GM23338 (cell line): ENCODE results near the gene KLHL21. TPM values are rescaled to one million over a fixed set of nuclear protein-coding genes. Genes with fewer than 3 reads are reported as not detected.

Source experiments
- ATAC-seq: fragments of 200-7000 bp; cut with Tn5 transposase; 3 replicates; pipeline ENCODE4 v1.9.1; 2020
- DNase-seq: peaks from one replicate; pipeline ENCODE4 v3.0.0-alpha.2; 2015; ENCODE audit warnings: low spot score
- H2AFZ ChIP-seq: fragments of 200-600 bp; sonication (generic); 2 replicates; pipeline ENCODE4 v1.8.0; 2016; ENCODE audit warnings: antibody characterized with exemption, mild to moderate bottlenecking, moderate library complexity
- H3F3A ChIP-seq: fragments of 200-600 bp; sonication (generic); replicated peaks from 2 replicates; pipeline ENCODE4 v1.8.0; 2017; ENCODE audit warnings: antibody characterized with exemption, mixed run types, low read depth
- H3K27ac ChIP-seq: fragments of 200-600 bp; sonication (generic); 2 replicates; pipeline ENCODE4 v1.6.1; 2016; ENCODE audit warnings: low read depth
- H3K27me3 ChIP-seq: fragments of 200-600 bp; sonication (generic); 2 replicates; pipeline ENCODE4 v1.8.0; 2016; ENCODE audit warnings: mild to moderate bottlenecking, mixed run types, moderate library complexity; ENCODE audit not compliant: insufficient read depth
- H3K36me3 ChIP-seq: fragments of 200-600 bp; sonication (generic); 2 replicates; pipeline ENCODE4 v1.8.0; 2016; ENCODE audit warnings: mild to moderate bottlenecking; ENCODE audit not compliant: insufficient read depth
- H3K4me1 ChIP-seq: fragments of 200-600 bp; sonication (generic); 2 replicates; pipeline ENCODE4 v1.8.0; 2016; ENCODE audit warnings: mild to moderate bottlenecking, moderate library complexity; ENCODE audit not compliant: insufficient read depth
- H3K4me2 ChIP-seq: fragments of 200-600 bp; sonication (generic); 2 replicates; pipeline ENCODE4 v1.7.1; 2017; ENCODE audit warnings: mixed run types
- H3K4me3 ChIP-seq: fragments of 200-600 bp; sonication (generic); 2 replicates; pipeline ENCODE4 v1.6.1; 2016; ENCODE audit warnings: mixed run types
- H3K79me2 ChIP-seq: fragments of 200-600 bp; sonication (generic); replicated peaks from 2 replicates; pipeline ENCODE4 v1.8.0; 2017; ENCODE audit warnings: mild to moderate bottlenecking; ENCODE audit not compliant: insufficient read depth
- H3K9me2 ChIP-seq: fragments of 200-600 bp; sonication (generic); 2 replicates; pipeline ENCODE4 v1.8.0; 2017; ENCODE audit not compliant: insufficient read depth
- H4K20me1 ChIP-seq: fragments of 200-600 bp; sonication (generic); replicated peaks from 2 replicates; pipeline ENCODE4 v1.8.0; 2017; ENCODE audit warnings: mild to moderate bottlenecking; ENCODE audit not compliant: insufficient read depth
- H3K27ac Mint-ChIP-seq: 2 replicates; pipeline ENCODE4 v1.8.0; 2020; ENCODE audit warnings: inconsistent platforms, mild to moderate bottlenecking, moderate library complexity, mixed read lengths
- H3K27me3 Mint-ChIP-seq: 3 replicates; pipeline ENCODE4 v1.8.0; 2022; ENCODE audit warnings: low read depth, mild to moderate bottlenecking, moderate library complexity, mixed read lengths, inconsistent platforms; ENCODE audit not compliant: insufficient read depth, poor library complexity
- H3K36me3 Mint-ChIP-seq: 3 replicates; pipeline ENCODE4 v1.8.0; 2021; ENCODE audit warnings: low read depth, mild to moderate bottlenecking, inconsistent platforms, moderate library complexity, mixed read lengths
- H3K4me1 Mint-ChIP-seq: 3 replicates; pipeline ENCODE4 v1.8.0; 2020; ENCODE audit warnings: mild to moderate bottlenecking, inconsistent platforms, mixed read lengths
- H3K4me3 Mint-ChIP-seq: 3 replicates; pipeline ENCODE4 v1.8.0; 2021; ENCODE audit warnings: moderate library complexity, mild to moderate bottlenecking, inconsistent platforms, mixed read lengths
- H3K9me3 Mint-ChIP-seq: 3 replicates; pipeline ENCODE4 v1.8.0; 2020; ENCODE audit warnings: moderate library complexity, mild to moderate bottlenecking, inconsistent platforms, mixed read lengths
- EZH2 ChIP-seq: fragments of 200-600 bp; sonication (generic); IDR thresholded peaks from one replicate; pipeline ENCODE4 v1.8.0; 2017; ENCODE audit warnings: antibody characterized with exemption, mild to moderate bottlenecking, low read depth; ENCODE audit not compliant: unreplicated experiment
- NANOG ChIP-seq: IDR thresholded peaks from 2 replicates; pipeline ENCODE4 v1.6.1; 2016; ENCODE audit warnings: antibody characterized with exemption, borderline replicate concordance
- POLR2AphosphoS5 ChIP-seq: IDR thresholded peaks from 2 replicates; pipeline ENCODE4 v1.6.1; 2016; ENCODE audit warnings: antibody characterized with exemption, low read depth
- polyA plus RNA-seq: library from polyadenylated mRNA; unstranded; fragments of >200 nt; fragmentation: Nextera tagmentation; extraction: Ambion mirVana; gene quantifications from 2 replicates; pipeline ENCODE4 v1.2.1, GENCODE V29; 2016
- total RNA-seq: library from RNA; depleted of rRNA; stranded (reverse); fragments of >200 nt; shearing (Covaris generic); gene quantifications from 2 replicates; pipeline ENCODE4 v1.2.3, GENCODE V29; 2014
- TF ChIP-seq, protein P1 (sequence below), 2 experiments: fragments of 200-600 bp in 1 of 2; sonication (generic) in 1 of 2; conservative IDR thresholded peaks; 2 replicates each; pipeline versions ENCODE4 v1.5.1 to v1.6.1; 2016 to 2017; ENCODE audit warnings: antibody characterized with exemption in 2 of 2, low read depth in 2 of 2, mild to moderate bottlenecking in 2 of 2, moderate library complexity in 1 of 2
- TF ChIP-seq, protein P2 (sequence below): IDR thresholded peaks from one replicate; pipeline ENCODE4 v1.6.1; 2018; ENCODE audit warnings: antibody characterized with exemption; ENCODE audit not compliant: unreplicated experiment
- TF ChIP-seq, protein P3 (sequence below): fragments of 250-450 bp; sonication (Bioruptor Pico); IDR thresholded peaks from 2 replicates; pipeline ENCODE4 v1.5.0; 2020; ENCODE audit warnings: mild to moderate bottlenecking, moderate library complexity

Gene KLHL21
- total and polyA plus RNA-seq, 2 experiments from 2014 or later = 7.3 to 35.9 TPM

DNA sequence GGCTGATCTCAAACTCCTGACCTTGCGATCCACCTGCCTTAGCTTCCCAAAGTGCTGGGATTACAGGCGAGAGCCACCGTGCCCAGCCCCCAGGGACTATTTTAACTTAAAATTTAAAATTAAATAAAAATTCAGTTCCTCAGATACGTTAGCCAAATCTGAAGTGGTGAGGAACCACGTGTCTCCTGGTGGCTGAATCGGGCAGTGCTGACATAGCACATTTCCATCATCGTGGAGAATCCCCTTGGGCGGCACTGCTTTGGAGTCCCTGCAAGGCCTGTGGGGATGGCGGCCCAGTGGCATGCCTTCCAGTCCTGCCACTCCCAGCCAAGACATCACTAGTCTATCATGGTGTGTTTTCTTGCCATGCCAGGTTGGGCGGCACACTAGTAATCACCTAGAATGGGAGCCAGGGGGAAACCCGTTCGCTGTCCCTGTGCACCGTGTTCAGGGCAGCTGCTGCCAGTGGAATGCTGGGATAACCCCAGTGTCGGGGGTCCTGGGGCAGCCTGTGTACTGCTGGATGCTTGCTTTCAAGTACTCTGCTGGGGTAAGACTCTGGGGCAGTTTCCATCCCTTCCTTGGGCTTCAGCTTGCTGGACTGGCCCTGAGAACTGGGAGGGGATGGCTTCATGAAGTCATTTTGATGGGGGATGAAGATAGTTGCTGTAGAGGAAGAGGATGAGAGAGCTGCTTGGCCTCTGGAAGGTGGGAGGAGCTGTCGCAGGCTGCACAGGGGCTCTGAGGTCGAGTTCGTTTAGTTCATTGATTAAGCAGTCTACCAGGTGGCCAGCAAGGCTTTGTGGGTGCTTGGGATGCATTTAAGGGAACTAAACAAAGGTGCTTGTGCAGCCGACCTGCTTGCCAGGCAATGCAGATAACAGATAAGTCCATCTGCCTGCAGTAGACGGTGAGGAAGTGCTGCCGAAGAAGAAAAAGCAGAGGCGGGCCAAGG is 18.3 kb downstream of the KLHL21 start:
- Histone ChIP-seq H3K4me3 (no peak overlapping the region), H3K27ac (no peak overlapping the region), H3K27me3 (no peaks in the 10 kb centered on the region), H3K4me2 (no peak overlapping the region), H3K36me3 (no peaks in the 10 kb centered on the region), H3K4me1 (peaks cover 8% of the 10 kb centered on the region; the same call in 1 of the 2 replicates), H4K20me1 (peaks cover 5% of the 10 kb centered on the region; the same call in 1 of the 2 replicates), H2AFZ (no peak overlapping the region), H3F3A (peaks cover 3% of the 10 kb centered on the region; the same call in 1 of the 2 replicates), H3K9me2 (no peaks in the 10 kb centered on the region), H3K79me2 (peaks cover 16% of the 10 kb centered on the region)
- DNase-seq = peak; percentile 69
- Mint-ChIP-seq H3K9me3 (no peaks in the 10 kb centered on the region), H3K4me1 (peaks cover 13% of the 10 kb centered on the region), H3K27ac (peak overlapping the region; percentile 41; the same call in 1 of the 2 replicates), H3K4me3 (no peak overlapping the region; the same call in 2 of the 3 replicates), H3K36me3 (peaks cover 10% of the 10 kb centered on the region; the same call in 2 of the 3 replicates), H3K27me3 (peaks cover 14% of the 10 kb centered on the region)
- TF ChIP-seq, protein P1, sequence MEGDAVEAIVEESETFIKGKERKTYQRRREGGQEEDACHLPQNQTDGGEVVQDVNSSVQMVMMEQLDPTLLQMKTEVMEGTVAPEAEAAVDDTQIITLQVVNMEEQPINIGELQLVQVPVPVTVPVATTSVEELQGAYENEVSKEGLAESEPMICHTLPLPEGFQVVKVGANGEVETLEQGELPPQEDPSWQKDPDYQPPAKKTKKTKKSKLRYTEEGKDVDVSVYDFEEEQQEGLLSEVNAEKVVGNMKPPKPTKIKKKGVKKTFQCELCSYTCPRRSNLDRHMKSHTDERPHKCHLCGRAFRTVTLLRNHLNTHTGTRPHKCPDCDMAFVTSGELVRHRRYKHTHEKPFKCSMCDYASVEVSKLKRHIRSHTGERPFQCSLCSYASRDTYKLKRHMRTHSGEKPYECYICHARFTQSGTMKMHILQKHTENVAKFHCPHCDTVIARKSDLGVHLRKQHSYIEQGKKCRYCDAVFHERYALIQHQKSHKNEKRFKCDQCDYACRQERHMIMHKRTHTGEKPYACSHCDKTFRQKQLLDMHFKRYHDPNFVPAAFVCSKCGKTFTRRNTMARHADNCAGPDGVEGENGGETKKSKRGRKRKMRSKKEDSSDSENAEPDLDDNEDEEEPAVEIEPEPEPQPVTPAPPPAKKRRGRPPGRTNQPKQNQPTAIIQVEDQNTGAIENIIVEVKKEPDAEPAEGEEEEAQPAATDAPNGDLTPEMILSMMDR (conservative IDR thresholded peaks at IDR 0.05; ENCODE audit: low read depth in 2 of 2) = peak in 1 of 2 experiments; percentile 20; a peak in 1 of 4 replicates
- TF ChIP-seq, protein P2, sequence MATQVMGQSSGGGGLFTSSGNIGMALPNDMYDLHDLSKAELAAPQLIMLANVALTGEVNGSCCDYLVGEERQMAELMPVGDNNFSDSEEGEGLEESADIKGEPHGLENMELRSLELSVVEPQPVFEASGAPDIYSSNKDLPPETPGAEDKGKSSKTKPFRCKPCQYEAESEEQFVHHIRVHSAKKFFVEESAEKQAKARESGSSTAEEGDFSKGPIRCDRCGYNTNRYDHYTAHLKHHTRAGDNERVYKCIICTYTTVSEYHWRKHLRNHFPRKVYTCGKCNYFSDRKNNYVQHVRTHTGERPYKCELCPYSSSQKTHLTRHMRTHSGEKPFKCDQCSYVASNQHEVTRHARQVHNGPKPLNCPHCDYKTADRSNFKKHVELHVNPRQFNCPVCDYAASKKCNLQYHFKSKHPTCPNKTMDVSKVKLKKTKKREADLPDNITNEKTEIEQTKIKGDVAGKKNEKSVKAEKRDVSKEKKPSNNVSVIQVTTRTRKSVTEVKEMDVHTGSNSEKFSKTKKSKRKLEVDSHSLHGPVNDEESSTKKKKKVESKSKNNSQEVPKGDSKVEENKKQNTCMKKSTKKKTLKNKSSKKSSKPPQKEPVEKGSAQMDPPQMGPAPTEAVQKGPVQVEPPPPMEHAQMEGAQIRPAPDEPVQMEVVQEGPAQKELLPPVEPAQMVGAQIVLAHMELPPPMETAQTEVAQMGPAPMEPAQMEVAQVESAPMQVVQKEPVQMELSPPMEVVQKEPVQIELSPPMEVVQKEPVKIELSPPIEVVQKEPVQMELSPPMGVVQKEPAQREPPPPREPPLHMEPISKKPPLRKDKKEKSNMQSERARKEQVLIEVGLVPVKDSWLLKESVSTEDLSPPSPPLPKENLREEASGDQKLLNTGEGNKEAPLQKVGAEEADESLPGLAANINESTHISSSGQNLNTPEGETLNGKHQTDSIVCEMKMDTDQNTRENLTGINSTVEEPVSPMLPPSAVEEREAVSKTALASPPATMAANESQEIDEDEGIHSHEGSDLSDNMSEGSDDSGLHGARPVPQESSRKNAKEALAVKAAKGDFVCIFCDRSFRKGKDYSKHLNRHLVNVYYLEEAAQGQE = no peak
- ATAC-seq = no peak

DNA sequence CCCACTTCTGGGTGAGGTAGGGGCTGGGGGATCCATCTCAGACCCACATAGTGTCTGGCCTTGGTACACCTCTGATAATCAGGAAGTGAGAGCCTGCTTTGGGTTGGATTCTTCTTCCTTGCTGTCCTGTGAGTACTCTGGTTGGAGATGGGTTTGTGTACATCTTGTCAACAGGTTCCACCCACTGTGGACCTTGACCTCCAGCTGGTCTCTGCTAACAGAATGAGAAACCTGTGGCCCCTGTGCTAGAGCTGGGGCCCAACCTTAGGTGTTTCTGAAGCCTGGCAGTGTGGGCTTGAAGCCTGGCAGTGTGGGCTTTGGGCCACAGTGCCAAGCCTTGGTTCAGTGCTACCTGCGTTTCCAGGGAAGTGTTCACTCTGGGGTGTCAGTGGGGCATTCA is 20.3 kb downstream of the KLHL21 start:
- Mint-ChIP-seq H3K27ac (no peak overlapping the region), H3K4me1 (peaks cover 20% of the 10 kb centered on the region), H3K27me3 (peaks cover 10% of the 10 kb centered on the region), H3K9me3 (no peaks in the 10 kb centered on the region), H3K36me3 (peaks cover 2% of the 10 kb centered on the region; the same call in 1 of the 3 replicates), H3K4me3 (peak overlapping the region; percentile 14; the same call in 2 of the 3 replicates)
- Histone ChIP-seq H4K20me1 (peaks cover 5% of the 10 kb centered on the region; the same call in 1 of the 2 replicates), H3K4me3 (no peak overlapping the region), H3F3A (no peaks in the 10 kb centered on the region; the same call in 1 of the 2 replicates), H3K27ac (no peak overlapping the region), H3K79me2 (peaks cover 16% of the 10 kb centered on the region), H3K9me2 (no peaks in the 10 kb centered on the region), H3K36me3 (no peaks in the 10 kb centered on the region), H2AFZ (no peak overlapping the region), H3K4me1 (peaks cover 13% of the 10 kb centered on the region; the same call in 1 of the 2 replicates), H3K4me2 (no peak overlapping the region), H3K27me3 (no peaks in the 10 kb centered on the region)
- DNase-seq (no peak), ATAC-seq (no peak)
- TF ChIP-seq EZH2 (no peak), POLR2AphosphoS5 (no peak), NANOG (no peak)
- TF ChIP-seq, protein P3, sequence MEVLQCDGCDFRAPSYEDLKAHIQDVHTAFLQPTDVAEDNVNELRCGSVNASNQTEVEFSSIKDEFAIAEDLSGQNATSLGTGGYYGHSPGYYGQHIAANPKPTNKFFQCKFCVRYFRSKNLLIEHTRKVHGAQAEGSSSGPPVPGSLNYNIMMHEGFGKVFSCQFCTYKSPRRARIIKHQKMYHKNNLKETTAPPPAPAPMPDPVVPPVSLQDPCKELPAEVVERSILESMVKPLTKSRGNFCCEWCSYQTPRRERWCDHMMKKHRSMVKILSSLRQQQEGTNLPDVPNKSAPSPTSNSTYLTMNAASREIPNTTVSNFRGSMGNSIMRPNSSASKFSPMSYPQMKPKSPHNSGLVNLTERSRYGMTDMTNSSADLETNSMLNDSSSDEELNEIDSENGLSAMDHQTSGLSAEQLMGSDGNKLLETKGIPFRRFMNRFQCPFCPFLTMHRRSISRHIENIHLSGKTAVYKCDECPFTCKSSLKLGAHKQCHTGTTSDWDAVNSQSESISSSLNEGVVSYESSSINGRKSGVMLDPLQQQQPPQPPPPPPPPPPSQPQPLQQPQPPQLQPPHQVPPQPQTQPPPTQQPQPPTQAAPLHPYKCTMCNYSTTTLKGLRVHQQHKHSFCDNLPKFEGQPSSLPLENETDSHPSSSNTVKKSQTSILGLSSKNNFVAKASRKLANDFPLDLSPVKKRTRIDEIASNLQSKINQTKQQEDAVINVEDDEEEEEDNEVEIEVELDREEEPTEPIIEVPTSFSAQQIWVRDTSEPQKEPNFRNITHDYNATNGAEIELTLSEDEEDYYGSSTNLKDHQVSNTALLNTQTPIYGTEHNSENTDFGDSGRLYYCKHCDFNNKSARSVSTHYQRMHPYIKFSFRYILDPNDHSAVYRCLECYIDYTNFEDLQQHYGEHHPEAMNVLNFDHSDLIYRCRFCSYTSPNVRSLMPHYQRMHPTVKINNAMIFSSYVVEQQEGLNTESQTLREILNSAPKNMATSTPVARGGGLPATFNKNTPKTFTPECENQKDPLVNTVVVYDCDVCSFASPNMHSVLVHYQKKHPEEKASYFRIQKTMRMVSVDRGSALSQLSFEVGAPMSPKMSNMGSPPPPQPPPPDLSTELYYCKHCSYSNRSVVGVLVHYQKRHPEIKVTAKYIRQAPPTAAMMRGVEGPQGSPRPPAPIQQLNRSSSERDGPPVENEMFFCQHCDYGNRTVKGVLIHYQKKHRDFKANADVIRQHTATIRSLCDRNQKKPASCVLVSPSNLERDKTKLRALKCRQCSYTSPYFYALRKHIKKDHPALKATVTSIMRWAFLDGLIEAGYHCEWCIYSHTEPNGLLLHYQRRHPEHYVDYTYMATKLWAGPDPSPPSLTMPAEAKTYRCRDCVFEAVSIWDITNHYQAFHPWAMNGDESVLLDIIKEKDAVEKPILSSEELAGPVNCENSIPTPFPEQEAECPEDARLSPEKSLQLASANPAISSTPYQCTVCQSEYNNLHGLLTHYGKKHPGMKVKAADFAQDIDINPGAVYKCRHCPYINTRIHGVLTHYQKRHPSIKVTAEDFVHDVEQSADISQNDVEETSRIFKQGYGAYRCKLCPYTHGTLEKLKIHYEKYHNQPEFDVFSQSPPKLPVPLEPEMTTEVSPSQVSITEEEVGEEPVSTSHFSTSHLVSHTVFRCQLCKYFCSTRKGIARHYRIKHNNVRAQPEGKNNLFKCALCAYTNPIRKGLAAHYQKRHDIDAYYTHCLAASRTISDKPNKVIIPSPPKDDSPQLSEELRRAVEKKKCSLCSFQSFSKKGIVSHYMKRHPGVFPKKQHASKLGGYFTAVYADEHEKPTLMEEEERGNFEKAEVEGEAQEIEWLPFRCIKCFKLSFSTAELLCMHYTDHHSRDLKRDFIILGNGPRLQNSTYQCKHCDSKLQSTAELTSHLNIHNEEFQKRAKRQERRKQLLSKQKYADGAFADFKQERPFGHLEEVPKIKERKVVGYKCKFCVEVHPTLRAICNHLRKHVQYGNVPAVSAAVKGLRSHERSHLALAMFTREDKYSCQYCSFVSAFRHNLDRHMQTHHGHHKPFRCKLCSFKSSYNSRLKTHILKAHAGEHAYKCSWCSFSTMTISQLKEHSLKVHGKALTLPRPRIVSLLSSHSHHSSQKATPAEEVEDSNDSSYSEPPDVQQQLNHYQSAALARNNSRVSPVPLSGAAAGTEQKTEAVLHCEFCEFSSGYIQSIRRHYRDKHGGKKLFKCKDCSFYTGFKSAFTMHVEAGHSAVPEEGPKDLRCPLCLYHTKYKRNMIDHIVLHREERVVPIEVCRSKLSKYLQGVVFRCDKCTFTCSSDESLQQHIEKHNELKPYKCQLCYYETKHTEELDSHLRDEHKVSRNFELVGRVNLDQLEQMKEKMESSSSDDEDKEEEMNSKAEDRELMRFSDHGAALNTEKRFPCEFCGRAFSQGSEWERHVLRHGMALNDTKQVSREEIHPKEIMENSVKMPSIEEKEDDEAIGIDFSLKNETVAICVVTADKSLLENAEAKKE = no peak
